Sigmoid colon (tissue), 4 donors: ENCODE results near the gene TUBA8.

Source experiments
- EP300 ChIP-seq, 4 donors: sonication (generic); formaldehyde crosslinking; IDR thresholded peaks; one replicate each; pipeline ENCODE4 v1.6.1; 2017; ENCODE audit warnings: antibody characterized with exemption in 4 of 4
- POLR2A ChIP-seq, 2 donors: fragments of 450-650 bp; IDR thresholded peaks; one replicate each; pipeline ENCODE4 v1.6.1; 2016; ENCODE audit warnings: antibody characterized with exemption in 2 of 2, mild to moderate bottlenecking in 2 of 2, moderate library complexity in 2 of 2
- TF ChIP-seq, protein P1 (sequence below), 4 experiments: fragments of 450-650 bp in 3 of 4; fragments of 200-600 bp in 1 of 4; IDR thresholded peaks; one replicate each; pipeline ENCODE4 v1.5.1; 2016 to 2019; ENCODE audit warnings: antibody characterized with exemption in 4 of 4, mild to moderate bottlenecking in 3 of 4, moderate library complexity in 2 of 4

GRCh38 chr22:18087350-18087855 is 23.2 kb upstream of the TUBA8 start:
- TF ChIP-seq POLR2A (IDR thresholded peaks at IDR 0.05) (no peak), EP300 (IDR thresholded peaks at IDR 0.05) (no peak)
- TF ChIP-seq, protein P1, sequence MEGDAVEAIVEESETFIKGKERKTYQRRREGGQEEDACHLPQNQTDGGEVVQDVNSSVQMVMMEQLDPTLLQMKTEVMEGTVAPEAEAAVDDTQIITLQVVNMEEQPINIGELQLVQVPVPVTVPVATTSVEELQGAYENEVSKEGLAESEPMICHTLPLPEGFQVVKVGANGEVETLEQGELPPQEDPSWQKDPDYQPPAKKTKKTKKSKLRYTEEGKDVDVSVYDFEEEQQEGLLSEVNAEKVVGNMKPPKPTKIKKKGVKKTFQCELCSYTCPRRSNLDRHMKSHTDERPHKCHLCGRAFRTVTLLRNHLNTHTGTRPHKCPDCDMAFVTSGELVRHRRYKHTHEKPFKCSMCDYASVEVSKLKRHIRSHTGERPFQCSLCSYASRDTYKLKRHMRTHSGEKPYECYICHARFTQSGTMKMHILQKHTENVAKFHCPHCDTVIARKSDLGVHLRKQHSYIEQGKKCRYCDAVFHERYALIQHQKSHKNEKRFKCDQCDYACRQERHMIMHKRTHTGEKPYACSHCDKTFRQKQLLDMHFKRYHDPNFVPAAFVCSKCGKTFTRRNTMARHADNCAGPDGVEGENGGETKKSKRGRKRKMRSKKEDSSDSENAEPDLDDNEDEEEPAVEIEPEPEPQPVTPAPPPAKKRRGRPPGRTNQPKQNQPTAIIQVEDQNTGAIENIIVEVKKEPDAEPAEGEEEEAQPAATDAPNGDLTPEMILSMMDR (IDR thresholded peaks at IDR 0.05) = no peak
